HG03103 (cell line): ENCODE measurements around the gene COL19A1.

Source experiments
- ATAC-seq: cut with Tn5 transposase; IDR thresholded peaks from one replicate; pipeline ENCODE4 v1.9.1; 2021; ENCODE audit warnings: low read depth; ENCODE audit not compliant: unreplicated experiment

COL19A1 gene

DNA sequence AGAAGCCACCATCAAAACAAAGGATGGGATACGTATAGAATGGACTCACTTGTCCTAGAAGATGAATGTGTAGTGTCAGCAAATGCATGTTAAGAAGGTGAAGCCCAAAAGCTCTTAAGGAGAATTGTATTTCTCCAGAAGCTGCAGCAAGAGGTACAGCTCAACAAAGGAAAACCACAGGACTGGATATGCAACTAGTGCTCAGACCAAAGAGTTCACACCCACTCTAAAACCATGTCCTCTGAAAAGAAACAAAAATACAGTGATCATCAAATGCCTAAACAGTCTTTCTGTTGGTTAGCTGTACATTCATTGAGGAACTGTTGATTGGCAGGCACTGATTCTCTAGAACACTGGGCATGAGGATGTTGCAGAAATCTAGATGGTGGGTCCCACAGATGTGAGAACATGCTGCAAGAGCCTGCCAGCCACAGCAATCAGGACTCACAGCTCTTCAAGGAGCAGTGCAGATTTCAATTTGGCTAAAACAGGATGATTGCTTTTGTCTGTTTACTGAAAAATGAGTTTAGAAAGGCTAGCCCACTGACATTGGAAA is 342.0 kb downstream of the COL19A1 start:
- ATAC-seq = no peak

DNA sequence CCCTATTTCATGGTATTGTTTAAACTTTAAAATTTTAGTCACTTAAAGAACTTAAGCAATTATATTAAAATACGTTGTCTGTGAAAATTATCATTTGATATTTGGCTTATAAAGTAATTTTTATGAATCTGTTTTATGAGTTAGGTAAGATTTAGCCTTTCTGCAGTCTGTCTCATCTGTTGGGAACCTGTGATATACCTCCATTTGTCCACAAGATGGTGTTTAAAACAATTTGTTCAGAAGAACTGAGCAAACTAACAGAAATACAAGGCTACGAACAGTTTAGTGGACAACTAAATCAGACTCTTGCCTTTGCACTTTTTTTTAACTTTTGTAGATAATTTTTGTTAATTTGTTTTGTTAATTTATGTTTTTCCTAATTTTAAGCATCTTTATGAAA is 344.1 kb downstream of the COL19A1 start:
- no peak for ATAC-seq

DNA sequence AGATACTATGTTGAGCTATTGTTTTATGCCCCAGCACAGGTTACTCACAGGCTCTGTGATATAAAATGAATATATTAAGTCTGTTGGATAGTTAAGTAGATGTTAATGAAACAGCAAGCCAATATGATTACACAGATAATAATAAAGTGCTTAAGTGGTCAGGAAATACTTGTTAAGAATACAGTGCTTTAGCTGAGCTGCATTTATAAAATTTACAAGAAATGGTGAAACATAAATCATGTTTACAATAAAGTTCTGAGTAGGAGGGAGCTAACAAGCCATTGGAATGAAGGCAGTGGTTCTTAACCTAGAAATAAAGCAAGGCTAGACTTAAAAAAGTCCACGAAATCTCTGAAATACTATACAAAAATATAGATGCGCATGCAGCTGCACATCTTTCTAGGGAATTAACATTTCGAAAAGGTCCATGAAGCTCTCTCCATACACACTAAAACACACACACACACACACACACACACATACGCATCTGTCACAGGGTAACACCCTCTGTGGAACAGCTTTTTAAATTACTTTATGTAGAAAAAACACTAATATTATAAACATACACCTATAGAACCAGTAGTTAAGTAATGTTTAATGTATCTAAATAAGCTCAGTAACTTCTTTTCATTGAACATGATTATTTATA is 349.2 kb downstream of the COL19A1 start:
- ATAC-seq = no peak

DNA sequence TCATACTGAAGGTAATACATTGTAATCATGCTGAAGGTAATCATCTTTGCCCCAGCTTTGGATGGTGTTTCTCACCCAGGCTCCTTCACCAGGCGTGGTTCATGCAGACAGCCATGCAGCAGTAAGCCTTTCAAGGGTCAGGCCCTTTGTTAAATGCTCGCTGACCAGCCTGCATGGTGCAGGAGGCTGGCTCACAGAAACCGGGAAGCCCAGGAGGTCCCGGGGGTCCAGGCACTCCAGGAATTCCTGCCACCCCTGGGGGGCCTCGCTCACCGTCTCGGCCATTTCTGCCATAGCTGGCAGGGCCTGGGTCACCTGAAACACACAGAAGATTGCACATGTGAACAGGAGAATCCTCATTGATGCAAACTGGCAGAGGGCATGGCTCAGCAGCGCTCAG is 350.4 kb downstream of the COL19A1 start:
- ATAC-seq = no peak

DNA sequence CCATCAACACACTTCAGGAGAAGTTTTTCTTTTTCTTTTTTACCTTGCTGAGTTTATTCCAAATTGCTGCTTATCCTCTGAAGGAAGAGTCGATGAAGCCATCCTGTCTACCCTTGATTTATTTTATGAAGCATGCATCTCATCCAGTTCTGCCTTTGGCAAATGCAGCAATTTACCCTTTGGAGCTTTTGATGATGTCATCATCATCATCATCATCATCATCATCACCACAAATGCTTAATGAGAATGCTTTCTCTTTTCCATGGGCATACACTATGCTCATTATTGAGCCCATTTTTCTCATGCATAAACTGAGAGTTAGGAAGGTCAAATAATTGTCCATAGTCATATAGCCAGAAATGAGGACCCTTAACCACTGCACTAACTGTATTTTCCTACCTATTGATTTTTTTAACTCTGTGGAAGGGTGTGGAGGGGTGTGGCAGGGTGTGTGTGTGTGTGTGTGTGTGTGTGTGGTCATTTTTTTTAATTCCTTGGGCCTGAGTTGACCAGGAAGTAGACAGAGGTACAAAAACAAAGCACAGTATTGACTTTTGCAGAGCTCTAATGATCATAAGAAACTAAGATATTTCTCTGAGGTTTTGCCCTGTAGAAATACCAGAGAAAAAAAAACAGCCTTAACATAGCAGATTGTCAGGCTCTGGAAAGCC is 353.7 kb downstream of the COL19A1 start:
- no peak for ATAC-seq

DNA sequence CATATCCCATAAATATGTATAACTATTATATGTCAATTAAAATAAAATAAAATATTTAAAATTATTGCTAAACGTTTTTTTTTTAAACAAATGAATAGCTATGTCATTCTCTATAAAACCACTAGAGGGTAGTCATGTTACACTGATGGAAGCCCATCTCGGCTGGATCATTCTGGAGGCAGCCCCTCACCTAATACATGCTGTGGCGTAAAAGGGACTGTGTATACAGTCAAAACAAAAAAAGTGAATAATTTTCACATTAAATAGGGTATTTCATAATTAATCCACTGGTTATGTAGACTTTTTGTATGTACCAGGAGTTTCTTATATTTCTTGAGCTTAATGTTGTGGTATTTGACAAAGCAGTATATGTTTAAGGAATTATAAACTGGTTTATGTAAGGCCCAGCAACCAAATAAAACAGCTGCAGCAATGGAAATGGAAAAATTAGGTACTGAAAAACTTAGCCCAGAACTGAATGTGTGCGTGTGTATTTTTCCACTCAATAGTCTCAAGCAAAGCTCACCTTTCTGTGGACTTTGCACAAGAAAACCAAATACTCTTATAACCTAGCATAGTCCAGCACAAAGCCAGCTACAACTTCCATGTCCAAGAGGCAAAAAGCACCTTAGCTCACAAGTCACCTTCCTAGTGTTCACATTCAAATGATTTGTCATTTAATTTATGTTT is 354.8 kb downstream of the COL19A1 start:
- peak; percentile 51 for ATAC-seq

DNA sequence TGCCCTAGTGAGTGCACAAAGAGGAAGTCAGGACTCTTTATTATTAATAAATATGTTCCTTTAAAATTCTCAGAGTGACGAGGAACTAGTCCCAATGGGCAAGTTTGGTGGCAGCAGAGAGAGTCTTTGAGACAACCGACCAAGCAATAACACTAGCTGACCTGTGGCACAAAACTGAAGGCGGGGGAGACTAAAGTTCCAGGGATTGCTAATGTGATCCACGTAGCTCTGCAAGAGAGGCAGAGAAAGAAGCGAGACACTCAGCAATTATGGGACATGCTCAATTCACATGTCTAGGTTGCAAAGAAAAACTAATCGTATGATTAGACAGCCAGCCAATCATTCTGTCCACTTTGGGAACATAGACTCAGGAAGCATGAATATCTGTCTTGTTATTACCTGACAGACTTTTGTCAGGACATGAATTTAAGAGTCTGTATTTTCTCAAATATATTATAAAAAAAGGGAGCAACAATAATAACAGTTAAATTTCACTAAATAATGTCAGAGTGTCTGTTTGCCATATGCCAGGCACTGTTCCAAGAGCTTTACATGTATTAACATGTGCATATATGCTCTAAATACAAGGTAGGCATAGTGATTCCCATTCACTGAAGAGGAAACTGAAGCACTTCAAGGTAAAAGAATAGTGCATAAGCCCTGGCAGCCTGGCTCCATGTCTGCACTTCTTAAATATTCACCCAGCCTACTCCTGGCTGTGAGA is 355.5 kb downstream of the COL19A1 start:
- no peak for ATAC-seq

DNA sequence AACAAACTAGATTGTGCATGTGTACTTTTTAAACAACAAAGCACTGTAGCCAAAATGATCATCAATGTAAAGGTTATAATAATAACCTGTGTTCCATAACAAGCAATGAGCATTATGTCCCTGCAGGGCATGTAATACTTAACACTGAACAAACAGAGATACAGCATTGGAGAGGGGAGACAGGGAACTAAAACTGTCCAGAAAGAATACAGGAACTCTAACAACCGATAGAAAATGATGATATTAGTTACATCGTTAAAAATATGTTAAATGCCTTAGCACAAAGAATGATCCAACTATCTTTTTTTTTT is 356.0 kb downstream of the COL19A1 start:
- ATAC-seq = no peak

DNA sequence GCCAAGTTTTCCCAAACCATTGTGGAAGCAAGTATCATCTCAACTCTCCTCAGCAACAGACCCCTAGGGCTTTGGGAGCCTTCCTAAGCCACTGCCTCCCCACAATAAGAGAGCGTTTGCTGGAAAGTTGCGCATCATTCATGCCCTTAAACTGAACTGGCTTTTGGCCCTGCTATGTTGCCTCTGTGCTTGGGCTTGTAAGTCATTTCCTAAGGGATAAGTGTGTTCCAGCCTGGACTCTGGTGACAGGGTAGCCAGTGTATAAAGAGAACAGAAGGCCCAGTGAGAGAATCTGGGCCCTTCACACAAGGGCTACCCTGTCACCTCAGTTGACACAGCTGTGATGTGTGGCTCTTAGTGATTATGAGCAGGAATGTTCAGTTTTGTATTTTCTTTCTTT is 358.7 kb downstream of the COL19A1 start:
- ATAC-seq = no peak

DNA sequence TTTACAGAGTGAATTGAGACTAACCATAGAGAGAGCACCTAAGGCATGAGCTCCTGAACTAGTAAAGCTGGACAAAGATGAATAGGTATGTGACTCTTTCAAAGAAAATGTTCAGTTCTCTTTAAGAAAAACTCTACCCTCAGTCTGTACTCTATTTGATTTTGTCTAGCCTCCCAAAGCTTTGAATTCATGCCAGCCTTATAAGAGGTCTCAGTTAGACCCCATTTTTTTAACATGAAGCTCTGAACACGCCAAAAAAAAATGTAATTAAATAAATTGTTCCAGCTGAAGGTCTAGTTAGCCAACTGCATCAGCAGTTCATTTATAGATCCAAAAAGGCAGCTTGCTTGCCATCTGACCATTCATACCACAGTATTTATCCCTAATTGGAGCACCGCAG is 365.0 kb downstream of the COL19A1 start:
- ATAC-seq = no peak

DNA sequence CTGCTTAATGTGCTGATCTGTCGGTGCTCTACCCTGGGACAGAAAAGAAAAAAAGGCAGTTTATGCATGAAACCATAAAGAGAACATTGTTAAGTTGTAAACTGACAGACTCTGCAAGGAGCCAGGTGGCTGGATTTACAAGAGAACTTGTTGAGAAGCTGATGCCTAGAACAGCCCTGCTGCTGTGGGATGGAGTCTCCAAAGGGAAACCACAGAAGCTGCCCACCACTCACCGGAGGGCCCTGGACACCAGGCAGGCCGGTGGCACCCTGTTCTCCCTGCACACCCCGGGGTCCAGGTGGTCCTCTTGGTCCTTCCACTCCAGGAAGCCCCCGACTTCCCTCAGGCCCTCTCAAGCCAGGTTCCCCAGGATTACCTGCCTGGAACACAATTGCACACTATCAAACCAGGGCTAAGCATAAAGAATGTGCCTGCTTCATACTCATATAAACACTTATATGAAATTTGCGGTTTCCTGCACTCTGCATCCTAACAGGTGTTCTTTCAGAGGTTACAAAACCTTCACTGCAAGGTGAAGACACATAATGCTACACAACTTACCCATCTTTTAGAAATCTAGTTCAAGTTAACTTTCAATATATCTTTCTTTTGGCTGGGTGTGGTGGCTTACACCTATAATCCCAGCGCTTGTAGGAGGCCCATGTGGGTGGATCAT is 368.3 kb downstream of the COL19A1 start:
- ATAC-seq = no peak

DNA sequence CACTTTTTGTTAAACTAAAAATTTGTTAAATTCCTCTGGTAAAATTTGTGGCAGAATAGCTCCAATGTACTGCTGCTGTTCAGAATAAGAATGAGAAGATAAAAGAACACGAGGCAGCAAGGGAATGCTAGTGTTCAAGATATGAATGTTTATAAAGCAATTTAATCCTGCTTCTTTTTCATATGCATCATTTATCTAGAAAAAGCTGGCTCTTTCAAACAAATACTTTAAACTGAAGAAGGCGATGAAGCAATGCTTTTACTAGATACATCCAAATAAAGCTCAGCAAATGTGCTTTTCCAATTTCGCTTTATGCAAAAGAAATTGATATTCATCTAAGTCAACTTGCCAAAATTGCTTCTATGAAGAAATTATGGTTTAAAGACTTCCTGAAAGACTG is 370.0 kb downstream of the COL19A1 start:
- ATAC-seq = no peak

DNA sequence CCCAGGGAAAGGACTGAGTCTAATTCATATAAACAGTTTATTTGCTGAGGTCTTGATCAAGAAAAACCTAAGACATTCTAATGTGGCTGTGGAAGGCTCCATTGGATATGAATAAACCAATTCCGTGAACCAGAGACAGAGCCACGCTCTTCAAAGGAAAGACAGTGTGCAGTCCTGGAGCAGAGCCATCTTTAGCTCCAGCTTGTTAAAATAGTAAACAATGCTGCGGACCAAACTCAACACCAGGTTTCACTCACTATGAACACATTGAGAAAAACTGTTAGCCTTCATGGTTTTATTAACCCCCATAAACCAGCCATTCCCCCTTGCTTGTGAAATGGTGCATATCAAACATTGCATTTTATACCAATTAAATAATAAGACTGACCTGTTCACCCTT is 374.7 kb downstream of the COL19A1 start:
- no peak for ATAC-seq

DNA sequence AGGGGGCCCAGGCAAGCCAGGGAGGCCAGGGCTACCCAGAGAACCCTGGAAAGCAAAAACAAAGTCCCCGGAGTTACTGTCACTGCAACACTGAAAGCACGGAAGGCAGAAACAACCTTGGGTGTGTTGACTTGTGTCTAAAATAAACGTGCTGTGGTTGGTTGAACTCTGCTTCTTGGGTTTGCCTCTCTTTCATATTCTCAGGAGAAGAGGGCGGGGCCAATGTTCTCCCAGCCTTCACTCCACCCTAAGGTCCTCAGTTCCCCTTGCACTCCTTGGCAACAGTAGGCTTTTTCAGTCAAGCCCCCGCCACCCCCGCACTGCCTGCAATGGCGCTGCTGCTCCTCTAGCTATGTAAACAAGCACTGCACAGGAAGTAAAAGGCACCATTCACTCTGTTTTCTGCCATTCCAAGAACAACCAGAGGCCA is 375.6 kb downstream of the COL19A1 start:
- no peak for ATAC-seq

DNA sequence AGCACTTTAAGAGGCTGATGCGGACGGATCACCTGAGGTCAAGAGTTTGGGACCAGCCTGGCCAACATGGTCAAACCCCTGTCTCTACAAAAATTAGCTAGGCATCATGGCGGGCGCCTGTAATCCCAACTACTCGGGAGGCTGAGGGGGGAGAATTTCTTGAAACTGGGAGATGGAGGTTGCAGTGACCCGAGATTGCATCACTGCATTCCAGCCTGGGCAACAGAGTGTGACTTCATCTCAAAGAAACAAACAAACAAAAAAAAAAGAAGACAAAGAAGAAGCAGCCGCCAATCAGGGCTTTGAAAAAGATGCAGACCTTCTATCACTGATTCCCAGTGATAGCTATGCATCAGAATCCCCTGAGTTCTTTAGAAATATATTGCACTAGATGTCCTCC is 379.8 kb downstream of the COL19A1 start:
- no peak for ATAC-seq

DNA sequence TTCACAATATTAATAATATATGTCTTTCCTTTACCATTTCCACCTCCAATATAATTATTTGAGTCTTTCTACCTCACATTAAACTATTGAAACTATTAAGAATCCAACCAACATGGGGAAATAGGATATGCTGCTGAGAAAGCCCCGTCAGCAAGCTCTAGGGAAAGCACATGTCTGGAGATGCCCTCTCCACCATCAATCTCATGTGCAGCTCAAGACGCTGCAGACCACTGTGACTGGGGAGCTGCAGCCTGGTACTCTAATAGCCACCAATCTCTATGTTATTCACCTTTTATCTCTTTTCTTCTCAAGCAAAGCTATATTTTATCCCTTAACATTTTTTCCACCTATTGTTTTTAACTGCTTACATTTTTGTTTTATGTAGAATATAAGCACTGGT is 386.2 kb downstream of the COL19A1 start:
- ATAC-seq = no peak

DNA sequence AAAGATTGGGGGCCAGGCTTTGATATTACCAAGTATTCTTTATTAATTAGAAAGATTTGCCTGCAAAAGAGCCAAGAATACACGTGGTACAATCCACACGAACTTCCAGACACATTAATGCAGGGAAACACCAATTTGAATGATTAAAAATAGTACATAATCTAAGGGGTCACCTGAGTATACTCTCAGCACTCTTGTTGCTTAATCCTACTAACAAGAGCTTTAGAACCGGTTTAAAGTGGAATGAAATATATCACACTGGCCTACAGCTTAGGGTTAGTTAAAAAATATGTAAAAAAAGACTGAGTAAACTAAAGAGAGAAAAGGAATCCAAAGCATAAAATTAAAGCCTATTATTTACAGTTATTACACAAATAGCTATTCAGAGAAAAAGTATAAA is 387.6 kb downstream of the COL19A1 start:
- no peak for ATAC-seq

DNA sequence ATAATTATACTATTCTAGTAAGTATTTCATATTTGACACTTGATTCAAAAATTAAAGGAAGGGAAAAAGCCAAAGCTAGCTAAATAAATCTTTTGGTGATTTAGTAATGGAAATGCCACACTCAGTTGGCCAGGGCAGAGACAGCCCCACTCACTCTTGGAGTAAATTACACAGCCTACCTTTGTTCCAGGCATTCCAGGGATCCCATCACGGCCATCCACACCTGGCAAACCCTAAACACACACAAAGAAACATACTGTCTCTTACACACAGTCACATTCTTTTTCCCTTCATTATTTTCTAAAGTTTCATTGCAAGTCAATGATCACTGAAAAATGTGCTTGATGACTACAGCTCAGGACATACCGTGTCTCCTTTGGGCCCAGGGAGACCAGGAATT is 388.4 kb downstream of the COL19A1 start:
- no peak for ATAC-seq

DNA sequence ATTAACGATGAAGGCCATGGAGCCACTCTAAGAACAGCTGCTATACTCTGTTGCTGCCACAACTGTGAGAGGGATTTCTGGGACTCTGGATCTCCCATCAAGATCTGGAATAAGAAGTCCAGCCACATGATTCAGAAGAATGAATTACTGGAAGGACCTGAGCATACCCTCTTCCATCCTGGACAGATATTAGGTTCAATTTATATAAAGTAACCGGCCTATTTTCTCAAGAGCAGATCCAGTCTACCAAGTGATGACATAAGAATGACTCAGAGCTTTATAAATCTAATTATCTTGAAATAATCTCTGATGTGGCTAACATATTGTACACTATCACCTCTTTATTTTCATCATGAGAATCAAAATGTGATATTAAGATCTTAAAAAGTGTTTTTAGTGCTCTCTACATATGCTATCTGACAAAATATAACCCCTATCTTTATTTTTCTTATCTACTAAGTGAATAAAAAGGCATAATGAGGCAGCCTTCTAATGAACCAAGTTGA is 391.5 kb downstream of the COL19A1 start:
- ATAC-seq = no peak

DNA sequence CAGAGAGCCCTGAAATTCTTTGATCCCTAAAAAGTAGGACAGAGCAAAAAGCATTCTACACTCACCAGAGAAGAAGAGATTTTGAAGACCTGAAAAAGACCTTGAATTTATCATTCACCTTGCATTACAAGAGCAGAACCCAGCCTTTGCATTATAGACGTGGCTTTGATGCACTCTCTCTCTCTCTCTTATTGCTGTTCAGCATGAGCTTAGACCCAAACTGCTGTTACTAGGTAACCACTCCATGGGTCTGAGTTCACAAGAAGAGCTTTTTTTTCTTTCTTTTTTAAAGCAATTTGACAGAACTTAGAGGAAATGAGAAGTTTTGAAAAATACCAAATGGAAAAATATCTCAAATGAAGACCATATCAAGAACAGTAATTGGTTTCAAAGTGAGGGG is 392.1 kb downstream of the COL19A1 start:
- ATAC-seq = no peak
